BLaER1 treated with 17β-estradiol and CSF1 and Interleukin-3, amounts not matched to agents 10 nM and 100 nM (cell line): Measurements from ENCODE around the gene ARF4.

Source experiments
- H3K27ac ChIP-seq, 11 experiments: shearing (Covaris generic); formaldehyde crosslinking; 2 replicates each; pipeline ENCODE4 v1.8.1; 2022
- H3K27me3 ChIP-seq, 11 experiments: shearing (Covaris generic); formaldehyde crosslinking; 2 replicates each; pipeline ENCODE4 v1.8.1; 2022
- H3K36me3 ChIP-seq, 11 experiments: shearing (Covaris generic); formaldehyde crosslinking; 2 replicates each; pipeline ENCODE4 v1.8.1; 2022
- H3K4me1 ChIP-seq, 10 experiments: shearing (Covaris generic); formaldehyde crosslinking; 2 replicates each; pipeline ENCODE4 v1.8.1; 2022
- H3K4me2 ChIP-seq, 11 experiments: shearing (Covaris generic); formaldehyde crosslinking; 2 replicates each; pipeline ENCODE4 v1.8.1; 2022
- H3K4me3 ChIP-seq, 10 experiments: shearing (Covaris generic); formaldehyde crosslinking; 2 replicates each; pipeline ENCODE4 v1.8.1; 2022
- H3K9ac ChIP-seq, 11 experiments: shearing (Covaris generic); formaldehyde crosslinking; 2 replicates each; pipeline ENCODE4 v1.8.1; 2022
- H3K9me3 ChIP-seq, 11 experiments: shearing (Covaris generic); formaldehyde crosslinking; replicated peaks in 1 of 11; 2 replicates each; pipeline ENCODE4 v1.8.1; 2022
- H4K20me1 ChIP-seq, 11 experiments: shearing (Covaris generic); formaldehyde crosslinking; 2 replicates each; pipeline ENCODE4 v1.8.1; 2022
- Cebpa-rat ChIP-seq, 11 experiments: shearing (Covaris generic); IDR thresholded peaks; 2 replicates each; pipeline ENCODE4 v1.8.1; 2022

Gene ARF4

GRCh38 chr3:57545636-57546268 is 51.4 kb downstream of the ARF4 start:
- Histone ChIP-seq H3K36me3 (no peaks in the 10 kb centered on the region), H3K4me2 (no peak overlapping the region), H3K9ac (no peak overlapping the region), H4K20me1 (no peaks in the 10 kb centered on the region), H3K27ac (no peak overlapping the region), H3K4me3 (no peak overlapping the region), H3K27me3 (no peaks in the 10 kb centered on the region), H3K4me1 (no peaks in the 10 kb centered on the region), H3K9me3 (no peaks in the 10 kb centered on the region)
- TF ChIP-seq Cebpa-rat (IDR thresholded peaks at IDR 0.05) = no peak

GRCh38 chr3:57544181-57545125 is 52.7 kb downstream of the ARF4 start, which contains the start of gene DNAH12:
Gene DNAH12 (minus strand): TSS chr3:57544344. CDS start chr3:57542870, 1,474 bp downstream.
- TF ChIP-seq Cebpa-rat (IDR thresholded peaks at IDR 0.05) = no peak
- Histone ChIP-seq H3K4me3 (no peak within 1 kb of the TSS), H3K9ac (no peak within 1 kb of the TSS), H3K9me3 (no peaks in the 10 kb centered on the region), H3K4me1 (no peaks in the 10 kb centered on the region), H3K27me3 (no peaks in the 10 kb centered on the region), H3K4me2 (no peak within 1 kb of the TSS), H3K36me3 (no peaks in the 10 kb centered on the region), H4K20me1 (no peaks in the 10 kb centered on the region; a peak in 1 of 22 replicates), H3K27ac (no peak within 1 kb of the TSS)

- Histone ChIP-seq H3K4me3 (no peak overlapping the region), H3K36me3 (no peaks in the 10 kb centered on the region), H3K27ac (no peak overlapping the region), H4K20me1 (no peaks in the 10 kb centered on the region; a peak in 1 of 22 replicates), H3K9ac (no peak overlapping the region), H3K4me1 (no peaks in the 10 kb centered on the region), H3K4me2 (no peak overlapping the region), H3K9me3 (peaks cover 0 to 4% (median 0%) of the 10 kb centered on the region in 11 experiments; a peak in 1 of 22 replicates), H3K27me3 (no peaks in the 10 kb centered on the region)
- TF ChIP-seq Cebpa-rat (IDR thresholded peaks at IDR 0.05) = no peak
Observed at GRCh38 chr3:57538465-57538864, 58.7 kb downstream of the ARF4 start.

GRCh38 chr3:57530071-57530608 is 67.0 kb downstream of the ARF4 start:
- Histone ChIP-seq H3K27ac (no peak overlapping the region), H3K4me1 (no peaks in the 10 kb centered on the region)
- no peak for TF ChIP-seq Cebpa-rat (IDR thresholded peaks at IDR 0.05)

More at GRCh38 chr3:57530071-57530608, 67.0 kb downstream of the ARF4 start:
- Histone ChIP-seq H3K4me2 (no peak overlapping the region), H4K20me1 (no peaks in the 10 kb centered on the region), H3K27me3 (no peaks in the 10 kb centered on the region), H3K9me3 (peaks cover 0 to 3% (median 0%) of the 10 kb centered on the region in 11 experiments; a peak in 1 of 22 replicates), H3K36me3 (no peaks in the 10 kb centered on the region), H3K9ac (no peak overlapping the region), H3K4me3 (no peak overlapping the region)
